Small intestine (tissue), 7 donors: Measurements from ENCODE around the gene MAMLD1. TPM values are rescaled to one million over a fixed set of nuclear protein-coding genes. Genes with fewer than 3 reads are reported as not detected.
A peak's percentile ranks its signal among the peaks of the same experiment; 100 is the strongest.

Experiments
- DNase-seq, 2 donors: peaks; one replicate each; pipeline versions ENCODE4 v3.0.0 to v3.0.0-alpha.2; 2013
- FAIRE-seq: peaks from 2 replicates; lab custom pipeline; 2012; peaks lifted over from hg19 to GRCh38; lab: Jason Lieb, UNC
- H3K27ac ChIP-seq, 3 donors: one replicate each; pipeline ENCODE4 v1.5.1; 2013; ENCODE audit warnings: low read length in 2 of 3, mild to moderate bottlenecking in 2 of 3, control low read depth in 1 of 3, inconsistent platforms in 1 of 3, low read depth in 1 of 3, moderate library complexity in 1 of 3
- H3K27me3 ChIP-seq, 3 donors: one replicate each; pipeline ENCODE4 v1.6.1; 2013; ENCODE audit warnings: low read length in 3 of 3, inconsistent platforms in 1 of 3; ENCODE audit not compliant: control insufficient read depth in 3 of 3, insufficient read depth in 3 of 3
- H3K36me3 ChIP-seq, 3 donors: one replicate each; pipeline ENCODE4 v1.6.1; 2013; ENCODE audit warnings: low read length in 3 of 3, inconsistent platforms in 1 of 3, low read depth in 1 of 3, mild to moderate bottlenecking in 1 of 3, moderate library complexity in 1 of 3; ENCODE audit not compliant: control insufficient read depth in 3 of 3, insufficient read depth in 2 of 3
- H3K4me1 ChIP-seq, 3 donors: one replicate each; pipeline ENCODE4 v1.6.1; 2013; ENCODE audit warnings: low read length in 2 of 3, inconsistent platforms in 1 of 3, low read depth in 1 of 3, mild to moderate bottlenecking in 1 of 3, moderate library complexity in 1 of 3; ENCODE audit not compliant: control insufficient read depth in 3 of 3, insufficient read depth in 2 of 3
- H3K4me3 ChIP-seq, 3 donors: one replicate each; pipeline ENCODE4 v1.5.1; 2013; ENCODE audit warnings: low read length in 3 of 3, control low read depth in 1 of 3, inconsistent platforms in 1 of 3, low read depth in 1 of 3, mild to moderate bottlenecking in 1 of 3, moderate library complexity in 1 of 3
- H3K9me3 ChIP-seq, 2 donors: one replicate each; pipeline ENCODE4 v1.6.1; 2013; ENCODE audit warnings: low read depth in 1 of 2, low read length in 1 of 2; ENCODE audit not compliant: control insufficient read depth in 2 of 2, insufficient read depth in 1 of 2
- WGBS, 3 donors: extraction: QIAGEN DNeasy Blood & Tissue Kit; methylation state at CpG; one replicate each; pipeline ENCODE4 v1.1.7; 2013; 5-methylcytosine and 5-hydroxymethylcytosine counted together
- polyA plus RNA-seq, 4 donors: library from polyadenylated mRNA; stranded (reverse) in 3 of 4; unstranded in 1 of 4; fragments of 200-250 nt in 3 of 4; fragments of 120-200 nt in 1 of 4; gene quantifications; one replicate each; pipeline versions ENCODE4 v1.2.1 to v1.2.3, GENCODE V29; 2013
- donor health status: healthy with polysubstance abuse.
- donor health status: control.
- donor health status: control.
- donor health status: Bipolar disorder and iron deficiency.
- donor health status: healthy.

MAMLD1 gene
- polyA plus RNA-seq, 4 donors: 0.81 to 2.2 (median 1.4) TPM; not detected in 1

DNA sequence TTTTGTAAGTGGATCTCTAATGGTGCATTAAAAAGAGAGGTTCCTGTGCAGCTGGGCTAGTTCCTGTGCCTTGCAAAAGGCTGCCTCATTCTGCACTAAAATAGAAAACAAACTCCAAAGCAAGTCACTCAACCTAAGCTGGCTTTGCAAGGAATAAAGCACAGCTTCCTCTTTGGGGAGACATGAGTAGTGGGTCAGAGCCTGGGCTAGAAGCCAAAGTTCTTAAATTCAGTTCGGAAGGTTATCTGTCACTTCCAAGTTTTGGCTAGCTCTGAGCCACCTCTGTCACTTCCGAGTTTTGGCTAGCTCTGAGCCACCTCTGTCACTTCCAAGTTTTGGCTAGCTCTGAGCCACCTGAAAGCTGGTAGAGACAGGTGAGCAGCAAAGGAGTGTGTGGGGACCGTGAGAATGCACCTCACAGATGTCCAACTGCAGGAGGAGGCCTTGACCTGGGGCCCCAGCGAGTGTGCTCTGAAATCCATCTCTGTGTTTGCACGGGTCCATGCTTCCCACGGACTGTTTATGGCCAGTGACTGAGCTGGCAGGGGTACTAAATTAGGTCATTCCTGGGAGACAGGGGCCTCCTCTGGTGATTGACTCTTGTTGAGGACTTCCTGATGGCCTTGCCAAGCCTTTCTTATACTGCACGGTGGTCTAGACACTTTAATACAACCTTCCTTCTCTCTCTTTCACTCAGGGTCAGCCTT, 36.4 kb upstream of the MAMLD1 start:
- no peak overlapping the region for H3K27ac ChIP-seq
- H3K4me1 ChIP-seq: no peaks in the 10 kb centered on the region
- DNase-seq: no peak
- WGBS, 3 donors: 30 to 46% (median 33%) methylated on average over 7 of the region's 7 CpGs
- H3K27me3 ChIP-seq: no peaks in the 10 kb centered on the region
- FAIRE-seq: no peak
- H3K9me3 ChIP-seq: no peaks in the 10 kb centered on the region
- no peaks in the 10 kb centered on the region for H3K36me3 ChIP-seq
- no peak overlapping the region for H3K4me3 ChIP-seq

DNA sequence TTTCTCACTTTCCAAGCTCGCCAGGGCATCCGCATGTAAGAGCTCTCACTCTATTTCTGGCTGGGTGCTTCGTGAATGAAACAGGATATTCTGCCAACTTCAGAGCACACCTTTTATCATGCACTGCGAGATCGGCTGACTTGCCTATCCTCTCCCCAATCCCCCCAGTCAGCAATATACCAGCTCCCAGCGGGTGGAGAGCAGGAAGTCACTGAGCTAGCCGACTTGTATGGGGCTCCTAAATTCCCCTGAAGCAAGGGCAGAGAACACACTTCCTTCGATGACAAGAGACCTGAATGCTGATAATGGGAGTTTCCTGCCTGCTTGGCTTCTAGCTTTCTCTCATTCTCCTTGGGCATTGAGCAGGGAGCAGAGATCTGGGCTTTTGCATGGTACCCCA, 33.8 kb upstream of the MAMLD1 start:
- Histone ChIP-seq H3K27me3 (no peaks in the 10 kb centered on the region), H3K9me3 (no peaks in the 10 kb centered on the region), H3K27ac (no peak overlapping the region), H3K36me3 (no peaks in the 10 kb centered on the region), H3K4me3 (no peak overlapping the region), H3K4me1 (no peaks in the 10 kb centered on the region)
- 56 to 66% (median 65%) methylated on average over 8 of the region's 8 CpGs for WGBS, 3 donors
- FAIRE-seq (no peak), DNase-seq (no peak)

DNA sequence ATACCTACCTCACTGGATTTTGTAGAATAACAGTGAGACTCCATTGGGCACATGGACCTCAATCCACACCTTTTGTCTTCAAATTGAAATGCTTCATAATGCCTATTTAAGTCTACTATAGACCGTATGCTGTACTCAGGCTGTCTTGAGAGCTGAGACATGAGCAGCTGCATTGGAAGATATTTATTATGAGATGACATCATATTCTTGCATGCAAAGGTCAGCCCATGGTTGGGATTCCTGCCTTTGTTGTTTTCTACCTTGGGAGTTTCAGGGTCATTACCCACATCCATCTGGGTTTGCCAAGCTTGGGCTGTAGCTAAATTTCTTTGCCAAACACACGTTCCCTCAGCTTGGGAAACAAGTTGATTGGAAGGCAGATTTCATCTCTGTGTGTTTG, 33.2 kb upstream of the MAMLD1 start:
- no peak for DNase-seq
- 25 to 62% (median 61%) methylated on average over 2 of the region's 2 CpGs for WGBS, 3 donors
- Histone ChIP-seq H3K4me1 (no peaks in the 10 kb centered on the region), H3K27me3 (no peaks in the 10 kb centered on the region), H3K9me3 (no peaks in the 10 kb centered on the region), H3K4me3 (no peak overlapping the region), H3K36me3 (no peaks in the 10 kb centered on the region), H3K27ac (no peak overlapping the region)
- FAIRE-seq: no peak

DNA sequence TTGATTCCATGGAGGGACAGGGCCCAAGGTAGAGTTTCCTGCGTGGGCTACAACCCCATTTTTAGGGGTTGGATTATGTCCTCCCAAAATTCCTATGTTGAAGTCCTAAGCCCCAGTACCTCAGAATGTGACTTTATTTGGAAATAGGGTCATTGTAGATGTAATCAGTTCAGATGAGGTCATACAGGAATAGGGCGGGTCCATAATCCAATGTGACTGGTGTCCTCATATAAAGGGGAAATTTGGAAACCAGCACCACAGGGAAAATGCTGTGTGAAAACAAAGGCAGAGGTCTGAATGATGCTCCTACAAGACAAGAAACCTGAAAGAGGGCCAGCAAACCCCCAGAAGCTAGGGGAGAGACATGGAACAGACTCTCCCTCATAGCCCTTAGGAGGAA, 31.1 kb upstream of the MAMLD1 start:
- DNase-seq (no peak), FAIRE-seq (no peak)
- 95 to 100% (median 99%) methylated on average over 2 of the region's 2 CpGs for WGBS, 3 donors
- Histone ChIP-seq H3K27me3 (no peaks in the 10 kb centered on the region), H3K4me3 (no peak overlapping the region), H3K9me3 (no peaks in the 10 kb centered on the region), H3K4me1 (no peaks in the 10 kb centered on the region), H3K27ac (no peak overlapping the region), H3K36me3 (no peaks in the 10 kb centered on the region)

DNA sequence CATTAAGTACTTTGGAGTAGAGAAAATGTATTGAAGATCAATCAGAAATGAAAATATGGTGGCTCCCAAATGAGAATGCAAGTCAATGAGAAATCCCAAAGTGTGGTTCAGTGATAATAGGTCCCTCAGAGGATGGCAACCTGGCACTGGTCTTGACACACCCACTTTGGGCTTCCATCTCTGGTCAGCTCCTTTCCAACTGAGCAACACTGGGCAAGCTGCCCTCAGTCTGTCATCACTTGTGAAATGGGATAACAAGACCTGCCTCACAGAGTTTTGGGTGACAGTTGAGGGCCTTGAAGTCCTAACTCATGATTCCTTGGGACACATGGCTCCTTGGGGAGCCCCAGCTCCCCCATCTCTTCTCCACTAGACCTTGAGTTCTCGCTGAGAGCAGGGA, 29.0 kb upstream of the MAMLD1 start:
- Histone ChIP-seq H3K36me3 (no peaks in the 10 kb centered on the region), H3K4me3 (no peak overlapping the region), H3K4me1 (no peaks in the 10 kb centered on the region), H3K27ac (no peak overlapping the region), H3K27me3 (no peaks in the 10 kb centered on the region), H3K9me3 (no peaks in the 10 kb centered on the region)
- no peak for FAIRE-seq
- WGBS, 3 donors: 79 to 100% (median 88%) methylated on average over 1 of the region's 1 CpG
- DNase-seq: no peak

DNA sequence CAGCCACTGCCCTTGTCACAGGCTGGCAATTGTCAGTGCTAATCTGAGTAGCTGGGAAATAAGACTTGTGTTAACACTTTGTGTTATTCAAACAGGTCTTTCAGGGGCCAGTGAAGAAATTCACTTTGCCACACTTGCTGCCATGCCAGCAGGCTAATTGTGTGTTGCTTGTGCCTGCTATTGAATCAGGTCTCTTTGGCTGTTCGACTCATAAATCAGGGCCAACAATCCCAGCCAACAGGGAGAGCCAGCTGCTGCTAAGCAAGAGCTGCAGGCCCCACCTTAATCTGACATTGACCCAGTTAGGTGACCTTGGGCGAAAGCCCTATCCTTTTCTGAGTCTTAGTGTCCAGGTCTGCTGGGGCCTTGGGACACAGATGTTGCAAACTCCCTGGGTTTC, 28.1 kb upstream of the MAMLD1 start:
- FAIRE-seq: no peak
- no peaks in the 10 kb centered on the region for H3K27me3 ChIP-seq
- whole genome bisulfite sequencing, 3 donors: 59 to 91% (median 66%) methylated on average over 2 of the region's 2 CpGs
- H3K9me3 ChIP-seq: no peaks in the 10 kb centered on the region
- H3K4me3 ChIP-seq: no peak overlapping the region
- no peak overlapping the region for H3K27ac ChIP-seq
- DNase-seq: no peak
- H3K4me1 ChIP-seq: no peaks in the 10 kb centered on the region
- no peaks in the 10 kb centered on the region for H3K36me3 ChIP-seq

DNA sequence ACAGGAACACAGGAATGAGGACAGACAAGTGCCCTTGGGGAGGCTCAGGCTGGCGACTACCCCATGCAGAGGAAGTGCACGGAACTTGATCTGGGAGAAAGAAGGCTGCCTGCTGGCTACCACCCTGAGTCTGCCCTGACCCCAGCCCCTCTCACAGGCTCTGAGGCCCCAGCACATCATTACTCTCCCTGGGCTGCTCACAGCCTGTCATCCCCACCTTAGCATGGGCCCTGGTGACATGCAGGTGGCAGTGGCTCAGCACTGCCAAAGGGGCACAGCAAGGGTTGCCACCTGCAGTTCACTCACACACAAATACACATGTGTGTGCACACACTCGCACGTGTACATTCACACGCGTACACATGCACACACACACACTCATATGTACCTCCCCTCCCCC, 26.1 kb upstream of the MAMLD1 start:
- no peaks in the 10 kb centered on the region for H3K27me3 ChIP-seq
- no peak overlapping the region for H3K4me3 ChIP-seq
- 80 to 89% (median 81%) methylated on average over 4 to 6 of the region's 6 CpGs for WGBS, 3 donors
- H3K27ac ChIP-seq: no peak overlapping the region
- FAIRE-seq (no peak), DNase-seq (no peak)
- no peaks in the 10 kb centered on the region for H3K36me3 ChIP-seq
- no peaks in the 10 kb centered on the region for H3K9me3 ChIP-seq
- H3K4me1 ChIP-seq: no peaks in the 10 kb centered on the region

DNA sequence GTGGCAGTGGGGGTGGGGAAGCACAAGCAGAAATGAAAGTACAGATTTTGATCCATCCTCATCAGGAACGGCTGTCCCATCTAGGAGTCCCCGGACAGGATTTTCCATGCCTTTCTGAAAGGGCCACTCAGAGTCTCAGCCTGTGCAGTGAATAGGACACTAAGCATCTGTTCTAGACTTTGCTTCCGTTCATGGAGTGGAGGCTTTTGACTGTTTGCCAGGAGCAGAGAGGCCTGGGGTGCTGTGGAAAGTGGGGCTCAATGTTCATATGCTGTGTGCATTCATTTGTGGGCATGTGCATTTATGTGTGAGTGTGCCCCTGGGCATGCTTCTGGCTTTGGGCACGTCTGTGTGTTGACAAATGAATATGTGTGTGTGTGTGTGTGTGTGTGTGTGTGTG, 25.6 kb upstream of the MAMLD1 start:
- WGBS, 3 donors: 14 to 35% (median 32%) methylated on average over 4 of the region's 4 CpGs
- peak in 1 of 2 donors; percentile 19 for DNase-seq
- no peaks in the 10 kb centered on the region for H3K9me3 ChIP-seq
- no peaks in the 10 kb centered on the region for H3K27me3 ChIP-seq
- H3K4me1 ChIP-seq: no peaks in the 10 kb centered on the region
- no peaks in the 10 kb centered on the region for H3K36me3 ChIP-seq
- no peak for FAIRE-seq
- H3K4me3 ChIP-seq: no peak overlapping the region
- H3K27ac ChIP-seq: no peak overlapping the region

DNA sequence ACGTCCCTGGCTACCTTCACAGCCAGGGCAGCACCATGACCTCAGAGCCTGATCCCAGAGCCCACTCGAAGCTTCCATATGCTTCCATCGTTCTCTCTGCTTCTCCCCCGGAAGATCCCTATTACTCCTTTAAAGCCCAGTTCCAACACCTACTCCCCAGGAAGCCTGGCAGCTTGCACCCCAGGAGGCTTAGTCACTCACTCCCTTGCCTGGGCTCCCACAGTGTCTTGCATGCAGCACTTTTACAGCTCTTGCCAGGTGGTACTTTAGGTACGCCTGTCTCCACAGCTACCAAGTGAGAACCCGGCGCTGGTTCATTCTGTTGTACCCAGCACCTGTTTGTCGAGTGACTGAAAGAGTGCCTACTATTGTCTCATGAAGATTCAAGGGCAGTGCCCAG, 24.5 kb upstream of the MAMLD1 start:
- no peaks in the 10 kb centered on the region for H3K36me3 ChIP-seq
- H3K4me1 ChIP-seq: no peaks in the 10 kb centered on the region
- H3K27ac ChIP-seq: no peak overlapping the region
- 77 to 91% (median 89%) methylated on average over 8 of the region's 8 CpGs for WGBS, 3 donors
- FAIRE-seq (no peak), DNase-seq (no peak)
- no peak overlapping the region for H3K4me3 ChIP-seq
- no peaks in the 10 kb centered on the region for H3K9me3 ChIP-seq
- H3K27me3 ChIP-seq: no peaks in the 10 kb centered on the region
